ENCODE results near the gene CORO1C. TPM values are rescaled to one million over a fixed set of nuclear protein-coding genes. Genes with fewer than 3 reads are reported as not detected.

Gene CORO1C
- total RNA-seq, 1 donor from 2014 or later = 128 TPM

DNA sequence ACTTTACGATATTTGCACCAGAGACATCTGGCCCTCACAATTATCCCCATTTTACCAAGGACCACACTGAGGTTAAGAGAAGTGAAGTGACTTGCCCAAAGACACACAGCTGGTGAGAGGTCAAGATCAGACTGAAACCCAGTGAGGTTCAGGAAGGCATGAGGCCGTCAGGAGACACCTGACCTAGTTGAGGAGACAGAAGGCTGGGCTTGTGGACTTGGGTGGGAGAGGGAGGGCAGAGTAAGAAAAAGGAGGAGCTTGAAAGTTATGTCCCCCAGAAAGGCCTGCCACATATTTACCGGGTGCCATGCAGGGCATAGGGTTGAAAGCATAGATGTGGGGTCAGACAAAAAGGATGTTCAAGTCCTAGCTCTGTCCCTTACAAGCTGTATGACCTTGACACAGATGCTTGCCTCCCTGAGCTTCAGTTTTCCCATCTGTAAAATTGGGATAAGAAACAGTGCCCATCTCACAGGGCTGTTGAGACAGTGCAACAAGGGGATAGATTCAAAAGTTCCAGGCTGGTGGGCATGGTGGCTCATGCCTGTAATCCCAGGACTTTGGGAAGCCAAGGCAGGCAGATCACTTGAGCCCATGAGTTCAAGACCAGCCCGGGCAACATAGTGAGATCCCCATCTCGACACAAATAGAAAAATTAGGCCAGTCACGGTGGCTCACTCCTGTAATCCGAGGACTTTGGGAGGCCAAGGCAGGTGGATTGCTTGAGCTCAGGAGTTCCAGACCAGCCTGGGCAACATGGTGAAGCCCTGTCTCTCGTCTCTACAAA lies 104.0 kb downstream of the CORO1C start:
- Histone ChIP-seq H3K4me1 (peaks cover 3% of the 10 kb centered on the region), H3K36me3 (no peaks in the 10 kb centered on the region), H2AFZ (replicated peaks) (no peak overlapping the region), H3K79me2 (ENCODE audit: low read depth) (no peaks in the 10 kb centered on the region), H4K20me1 (ENCODE audit: low read depth) (no peaks in the 10 kb centered on the region), H3K4me2 (no peak overlapping the region), H3K27ac (no peak overlapping the region), H3F3A (ENCODE audit: low read depth) (no peaks in the 10 kb centered on the region), H3K27me3 (no peaks in the 10 kb centered on the region), H3K4me3 (no peak overlapping the region), H3K9ac (no peak overlapping the region), H3K9me3 (ENCODE audit: low read depth) (no peaks in the 10 kb centered on the region)
- no peak for DNase-seq (ENCODE audit: low spot score)
- no peak overlapping the region for H3K4me3 Mint-ChIP-seq
- peaks cover 17% of the 10 kb centered on the region for H3K27me3 Mint-ChIP-seq (ENCODE audit: insufficient read depth, low read depth)
- no peak overlapping the region for H3K27ac Mint-ChIP-seq
- no peak for TF ChIP-seq EZH2 (IDR thresholded peaks at IDR 0.05)
- TF ChIP-seq, protein P1, sequence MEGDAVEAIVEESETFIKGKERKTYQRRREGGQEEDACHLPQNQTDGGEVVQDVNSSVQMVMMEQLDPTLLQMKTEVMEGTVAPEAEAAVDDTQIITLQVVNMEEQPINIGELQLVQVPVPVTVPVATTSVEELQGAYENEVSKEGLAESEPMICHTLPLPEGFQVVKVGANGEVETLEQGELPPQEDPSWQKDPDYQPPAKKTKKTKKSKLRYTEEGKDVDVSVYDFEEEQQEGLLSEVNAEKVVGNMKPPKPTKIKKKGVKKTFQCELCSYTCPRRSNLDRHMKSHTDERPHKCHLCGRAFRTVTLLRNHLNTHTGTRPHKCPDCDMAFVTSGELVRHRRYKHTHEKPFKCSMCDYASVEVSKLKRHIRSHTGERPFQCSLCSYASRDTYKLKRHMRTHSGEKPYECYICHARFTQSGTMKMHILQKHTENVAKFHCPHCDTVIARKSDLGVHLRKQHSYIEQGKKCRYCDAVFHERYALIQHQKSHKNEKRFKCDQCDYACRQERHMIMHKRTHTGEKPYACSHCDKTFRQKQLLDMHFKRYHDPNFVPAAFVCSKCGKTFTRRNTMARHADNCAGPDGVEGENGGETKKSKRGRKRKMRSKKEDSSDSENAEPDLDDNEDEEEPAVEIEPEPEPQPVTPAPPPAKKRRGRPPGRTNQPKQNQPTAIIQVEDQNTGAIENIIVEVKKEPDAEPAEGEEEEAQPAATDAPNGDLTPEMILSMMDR (IDR thresholded peaks at IDR 0.05) = no peak
- no peak for TF ChIP-seq EZH2phosphoT487 (IDR thresholded peaks at IDR 0.05)
- H3K36me3 Mint-ChIP-seq = no peaks in the 10 kb centered on the region
- peaks cover 33% of the 10 kb centered on the region for H3K4me1 Mint-ChIP-seq
- no peaks in the 10 kb centered on the region for H3K9me3 Mint-ChIP-seq

DNA sequence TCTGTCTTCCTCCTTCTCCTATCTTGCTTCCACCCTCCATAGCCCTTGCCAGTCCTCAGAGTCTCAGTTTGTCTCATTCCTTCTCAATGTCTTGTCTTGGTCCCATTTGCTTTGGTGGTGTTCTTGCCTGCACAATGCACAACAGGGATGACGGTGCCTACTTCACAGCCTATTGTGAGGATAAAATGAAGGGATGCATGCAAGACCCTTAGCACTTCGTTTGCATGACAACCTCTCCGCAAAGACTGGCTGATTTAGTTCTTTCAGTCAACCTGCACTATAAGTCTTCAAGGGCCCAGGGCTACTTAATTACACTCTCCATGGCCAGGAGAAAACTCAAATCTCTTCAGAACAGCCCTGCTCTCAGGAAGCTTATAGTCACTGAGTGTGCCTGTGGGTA lies 106.1 kb downstream of the CORO1C start:
- H3K36me3 Mint-ChIP-seq = no peaks in the 10 kb centered on the region
- H3K79me2 ChIP-seq (ENCODE audit: low read depth) = no peaks in the 10 kb centered on the region
- H3K4me1 ChIP-seq = peaks cover 6% of the 10 kb centered on the region
- H3K4me3 Mint-ChIP-seq = no peak overlapping the region
- no peaks in the 10 kb centered on the region for H3K36me3 ChIP-seq
- H3K4me1 Mint-ChIP-seq = peaks cover 28% of the 10 kb centered on the region
- H2AFZ ChIP-seq (replicated peaks) = no peak overlapping the region
- no peak overlapping the region for H3K27ac ChIP-seq
- H3K4me2 ChIP-seq = no peak overlapping the region
- no peaks in the 10 kb centered on the region for H4K20me1 ChIP-seq (ENCODE audit: low read depth)
- no peak overlapping the region for H3K27ac Mint-ChIP-seq
- peaks cover 12% of the 10 kb centered on the region for H3K27me3 Mint-ChIP-seq (ENCODE audit: insufficient read depth, low read depth)
- no peak for TF ChIP-seq EZH2phosphoT487 (IDR thresholded peaks at IDR 0.05)
- no peak for TF ChIP-seq EZH2 (IDR thresholded peaks at IDR 0.05)
- TF ChIP-seq, protein P1 (IDR thresholded peaks at IDR 0.05) = no peak
- H3K9me3 Mint-ChIP-seq = no peaks in the 10 kb centered on the region
- H3K9me3 ChIP-seq (ENCODE audit: low read depth) = no peaks in the 10 kb centered on the region
- H3K4me3 ChIP-seq = no peak overlapping the region
- no peaks in the 10 kb centered on the region for H3K27me3 ChIP-seq
- no peaks in the 10 kb centered on the region for H3F3A ChIP-seq (ENCODE audit: low read depth)
- no peak overlapping the region for H3K9ac ChIP-seq
- no peak for DNase-seq (ENCODE audit: low spot score)

DNA sequence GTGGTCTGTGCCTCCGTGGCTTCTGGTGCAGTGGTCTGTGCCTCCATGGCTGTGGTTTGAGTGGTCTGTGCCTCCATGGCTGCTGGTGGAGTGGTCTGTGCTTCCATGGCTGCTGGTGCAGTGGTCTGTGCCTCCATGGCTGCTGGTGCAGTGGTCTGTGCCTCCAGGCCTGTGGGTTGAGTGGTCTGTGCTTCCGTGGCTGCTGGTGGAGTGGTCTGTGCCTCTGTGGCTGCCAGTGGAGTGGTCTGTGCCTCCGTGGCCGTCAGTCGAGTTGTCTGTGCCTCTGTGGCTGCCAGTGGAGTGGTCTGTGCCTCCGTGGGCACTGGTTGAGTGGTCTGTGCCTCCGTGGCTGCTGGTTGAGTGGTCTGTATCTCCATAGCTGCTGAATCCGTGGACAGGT lies 107.7 kb downstream of the CORO1C start:
- H3K4me1 Mint-ChIP-seq = peaks cover 24% of the 10 kb centered on the region
- no peaks in the 10 kb centered on the region for H3K27me3 ChIP-seq
- no peaks in the 10 kb centered on the region for H4K20me1 ChIP-seq (ENCODE audit: low read depth)
- peak overlapping the region; percentile 81 for H3K27ac Mint-ChIP-seq
- H3K9me3 Mint-ChIP-seq = no peaks in the 10 kb centered on the region
- no peak overlapping the region for H3K4me3 ChIP-seq
- no peak overlapping the region for H3K9ac ChIP-seq
- H3K27me3 Mint-ChIP-seq (ENCODE audit: insufficient read depth, low read depth) = peaks cover 14% of the 10 kb centered on the region
- H2AFZ ChIP-seq (replicated peaks) = no peak overlapping the region
- H3K36me3 Mint-ChIP-seq = no peaks in the 10 kb centered on the region
- no peak overlapping the region for H3K27ac ChIP-seq
- H3K9me3 ChIP-seq (ENCODE audit: low read depth) = no peaks in the 10 kb centered on the region
- H3K4me3 Mint-ChIP-seq = no peak overlapping the region
- TF ChIP-seq, protein P1 (IDR thresholded peaks at IDR 0.05) = no peak
- TF ChIP-seq EZH2 (IDR thresholded peaks at IDR 0.05) (no peak), EZH2phosphoT487 (IDR thresholded peaks at IDR 0.05) (no peak)
- H3F3A ChIP-seq (ENCODE audit: low read depth) = no peaks in the 10 kb centered on the region
- H3K36me3 ChIP-seq = no peaks in the 10 kb centered on the region
- no peaks in the 10 kb centered on the region for H3K79me2 ChIP-seq (ENCODE audit: low read depth)
- no peak overlapping the region for H3K4me2 ChIP-seq
- DNase-seq (ENCODE audit: low spot score) = no peak
- H3K4me1 ChIP-seq = peaks cover 6% of the 10 kb centered on the region
